ENCODE measurements around the gene CAND1. TPM values are rescaled to one million over a fixed set of nuclear protein-coding genes. Genes with fewer than 3 reads are reported as not detected.

The CAND1 gene
- total RNA-seq, 2 experiments from 2014 or later = 216 to 221 TPM

GRCh38 chr12:67239061-67239460, 30.1 kb upstream of the CAND1 start:
- Mint-ChIP-seq H3K4me3 (no peak overlapping the region), H3K27ac (no peak overlapping the region), H3K27me3 (peaks cover 6% of the 10 kb centered on the region), H3K4me1 (ENCODE audit: low read depth) (no peaks in the 10 kb centered on the region), H3K36me3 (ENCODE audit: low read depth) (peaks cover 2% of the 10 kb centered on the region), H3K9me3 (no peaks in the 10 kb centered on the region)
- DNase-seq = no peak
- POLR2A ChIA-PET = no interaction called here
- ATAC-seq = no peak
- TF ChIP-seq CTCF (IDR thresholded peaks at IDR 0.05) = no peak
- intact Hi-C loops (cut with micrococcal nuclease) = no loop called here
- CTCF ChIA-PET = interaction anchor here (0.5 kb wide), 1 partner anchor 203 kb away, joined by 3 read pairs; no protein-coding TSS in a partner anchor

- no peak for DNase-seq
- POLR2A ChIA-PET = no interaction called here
- intact Hi-C loops (cut with micrococcal nuclease) = no loop called here
- Mint-ChIP-seq H3K4me1 (ENCODE audit: low read depth) (no peaks in the 10 kb centered on the region), H3K4me3 (no peak overlapping the region), H3K9me3 (no peaks in the 10 kb centered on the region), H3K27ac (no peak overlapping the region), H3K36me3 (ENCODE audit: low read depth) (no peaks in the 10 kb centered on the region), H3K27me3 (peaks cover 2% of the 10 kb centered on the region)
- no peak for TF ChIP-seq CTCF (IDR thresholded peaks at IDR 0.05)
- no peak for ATAC-seq
- CTCF ChIA-PET = no interaction called here
Measured at GRCh38 chr12:67241482-67241881, 27.7 kb upstream of the CAND1 start.

GRCh38 chr12:67243260-67243659, 25.9 kb upstream of the CAND1 start:
- Mint-ChIP-seq H3K27ac (no peak overlapping the region), H3K4me1 (ENCODE audit: low read depth) (no peaks in the 10 kb centered on the region), H3K27me3 (peaks cover 6% of the 10 kb centered on the region), H3K9me3 (no peaks in the 10 kb centered on the region), H3K36me3 (ENCODE audit: low read depth) (no peaks in the 10 kb centered on the region), H3K4me3 (no peak overlapping the region)
- TF ChIP-seq CTCF (IDR thresholded peaks at IDR 0.05) = no peak
- no peak for DNase-seq
- CTCF ChIA-PET = no interaction called here
- intact Hi-C loops (cut with micrococcal nuclease) = no loop called here
- ATAC-seq = no peak
- POLR2A ChIA-PET = no interaction called here

- Mint-ChIP-seq H3K4me1 (ENCODE audit: low read depth) (no peaks in the 10 kb centered on the region), H3K27me3 (peaks cover 6% of the 10 kb centered on the region), H3K36me3 (ENCODE audit: low read depth) (no peaks in the 10 kb centered on the region), H3K9me3 (no peaks in the 10 kb centered on the region), H3K27ac (no peak overlapping the region), H3K4me3 (no peak overlapping the region)
- DNase-seq (no peak), ATAC-seq (no peak)
- TF ChIP-seq CTCF (IDR thresholded peaks at IDR 0.05) = no peak
- POLR2A ChIA-PET = no interaction called here
- CTCF ChIA-PET = no interaction called here
- intact Hi-C loops (cut with micrococcal nuclease) = no loop called here
Measured at GRCh38 chr12:67245571-67245970, 23.6 kb upstream of the CAND1 start.

GRCh38 chr12:67251012-67251411, 18.1 kb upstream of the CAND1 start:
- POLR2A ChIA-PET = interaction anchor here (1.6 kb wide), 1 partner anchor 18 kb away, joined by 4 read pairs; the partner anchor contains the start of gene CAND1

More at GRCh38 chr12:67251012-67251411, 18.1 kb upstream of the CAND1 start:
- intact Hi-C loops (cut with micrococcal nuclease) = no loop called here
- CTCF ChIA-PET = interaction anchor here (1.0 kb wide), 1 partner anchor 15 kb away, joined by 3 read pairs; no protein-coding TSS in a partner anchor
- Mint-ChIP-seq H3K36me3 (ENCODE audit: low read depth) (no peaks in the 10 kb centered on the region), H3K4me3 (no peak overlapping the region), H3K9me3 (no peaks in the 10 kb centered on the region), H3K27ac (no peak overlapping the region), H3K4me1 (ENCODE audit: low read depth) (no peaks in the 10 kb centered on the region), H3K27me3 (peaks cover 8% of the 10 kb centered on the region)
- TF ChIP-seq CTCF (IDR thresholded peaks at IDR 0.05) = no peak
- DNase-seq = no peak
- ATAC-seq = no peak

Measured in activated CD8-positive, alpha-beta T cell treated with anti-CD3 and anti-CD28 coated beads for 36 hours (primary cell).